COLO668 (cell line): Measurements from ENCODE around the gene TLR4.

Experiments used
- DNase-seq: peaks from one replicate; lab custom pipeline; 2025; ENCODE audit not compliant: unreplicated experiment; lab: John Stamatoyannopoulos, UW

Gene TLR4

DNA sequence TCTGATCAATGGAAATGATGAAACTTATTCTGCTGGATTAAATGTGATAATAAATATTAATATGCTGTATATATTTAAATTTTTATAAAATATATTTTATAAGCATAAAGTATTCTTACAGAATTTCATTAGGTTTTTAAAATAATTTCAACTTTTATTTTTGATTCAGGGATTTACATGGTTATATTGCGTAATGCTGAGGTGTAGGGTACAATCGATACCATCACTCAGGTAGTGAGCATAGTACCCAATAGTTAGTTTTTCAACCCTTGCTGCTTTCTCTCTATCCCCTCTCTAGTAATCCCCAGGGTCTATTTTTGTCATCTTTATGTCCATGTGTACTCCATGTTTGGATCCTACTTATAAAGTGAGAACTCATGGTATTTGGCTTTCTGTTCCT lies 5.7 kb downstream of the TLR4 start:
- no peak for DNase-seq

GRCh38 chr9:117714282-117714681 lies 10.1 kb downstream of the TLR4 start:
- DNase-seq: no peak

DNA sequence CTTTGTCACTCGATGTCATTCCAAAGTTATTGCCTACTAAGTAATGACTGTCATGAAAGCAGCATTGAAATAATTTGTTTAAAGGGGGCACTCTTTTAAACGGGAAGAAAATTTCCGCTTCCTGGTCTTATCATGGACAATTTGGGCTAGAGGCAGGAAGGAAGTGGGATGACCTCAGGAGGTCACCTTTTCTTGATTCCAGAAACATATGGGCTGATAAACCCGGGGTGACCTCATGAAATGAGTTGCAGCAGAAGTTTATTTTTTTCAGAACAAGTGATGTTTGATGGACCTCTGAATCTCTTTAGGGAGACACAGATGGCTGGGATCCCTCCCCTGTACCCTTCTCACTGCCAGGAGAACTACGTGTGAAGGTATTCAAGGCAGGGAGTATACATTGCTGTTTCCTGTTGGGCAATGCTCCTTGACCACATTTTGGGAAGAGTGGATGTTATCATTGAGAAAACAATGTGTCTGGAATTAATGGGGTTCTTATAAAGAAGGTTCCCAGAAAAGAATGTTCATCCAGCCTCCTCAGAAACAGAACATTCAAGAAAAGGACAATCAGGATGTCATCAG lies 11.3 kb downstream of the TLR4 start:
- no peak for DNase-seq

DNA sequence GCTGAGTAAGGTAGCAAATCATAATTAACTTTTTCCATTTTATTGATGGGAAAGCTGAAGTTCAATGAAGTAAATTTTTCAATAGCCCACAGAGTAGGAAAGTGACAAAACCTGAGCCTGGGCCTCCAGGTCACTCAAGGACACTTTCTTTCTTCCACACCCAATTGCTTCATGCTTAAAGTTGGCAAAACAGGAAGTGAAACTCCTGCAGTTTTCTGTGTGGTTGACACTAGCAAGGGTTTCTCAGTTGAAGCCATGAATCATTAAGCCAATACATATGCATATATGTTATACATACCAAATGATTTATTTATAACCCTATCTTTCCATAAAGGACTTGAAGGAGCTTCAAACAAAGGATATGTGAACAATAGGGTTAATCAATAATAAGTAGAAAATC lies 13.9 kb downstream of the TLR4 start:
- DNase-seq: no peak

GRCh38 chr9:117718701-117719100 lies 14.5 kb downstream of the TLR4 start:
- DNase-seq: no peak

- no peak for DNase-seq
Observed at GRCh38 chr9:117719161-117719920, 15.1 kb downstream of the TLR4 start.

GRCh38 chr9:117720066-117720465 lies 15.9 kb downstream of the TLR4 start:
- no peak for DNase-seq

GRCh38 chr9:117720555-117720954 lies 16.4 kb downstream of the TLR4 start:
- DNase-seq: no peak

- no peak for DNase-seq
Observed at GRCh38 chr9:117720987-117721386, 16.8 kb downstream of the TLR4 start.

GRCh38 chr9:117722108-117722761 lies 18.0 kb downstream of the TLR4 start:
- no peak for DNase-seq

DNA sequence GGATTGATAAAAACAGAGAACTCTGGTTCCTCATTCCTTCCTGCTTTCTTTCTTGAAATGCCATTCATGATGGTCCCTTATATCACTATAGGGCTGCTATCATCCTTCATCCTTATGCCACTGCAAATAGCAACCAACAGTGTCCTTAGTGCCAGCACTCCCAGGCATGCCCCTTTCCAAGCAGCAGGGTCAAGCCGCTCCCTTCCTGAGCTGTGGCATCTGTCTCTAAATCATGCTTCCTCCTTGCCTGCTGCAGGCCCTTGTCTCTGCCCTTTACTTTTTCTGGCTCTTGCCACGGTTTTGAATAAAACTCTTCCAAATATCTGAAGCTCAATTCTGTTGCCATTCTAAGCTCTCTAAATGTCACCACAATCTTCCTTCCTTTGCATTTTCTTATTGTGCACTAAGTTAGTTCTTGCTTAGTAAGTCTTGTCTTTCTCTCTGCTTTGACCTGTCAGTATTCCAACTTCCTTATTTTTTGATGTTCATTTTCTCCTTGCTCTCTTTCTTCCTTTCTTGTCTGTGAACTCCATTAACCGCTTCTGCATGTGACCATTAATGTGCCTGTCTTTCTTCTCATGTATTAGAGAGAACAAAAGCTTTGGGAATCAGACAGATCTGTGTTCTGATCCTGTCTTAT lies 19.9 kb downstream of the TLR4 start:
- no peak for DNase-seq

- no peak for DNase-seq
Observed at GRCh38 chr9:117725426-117725887, 21.3 kb downstream of the TLR4 start.

DNA sequence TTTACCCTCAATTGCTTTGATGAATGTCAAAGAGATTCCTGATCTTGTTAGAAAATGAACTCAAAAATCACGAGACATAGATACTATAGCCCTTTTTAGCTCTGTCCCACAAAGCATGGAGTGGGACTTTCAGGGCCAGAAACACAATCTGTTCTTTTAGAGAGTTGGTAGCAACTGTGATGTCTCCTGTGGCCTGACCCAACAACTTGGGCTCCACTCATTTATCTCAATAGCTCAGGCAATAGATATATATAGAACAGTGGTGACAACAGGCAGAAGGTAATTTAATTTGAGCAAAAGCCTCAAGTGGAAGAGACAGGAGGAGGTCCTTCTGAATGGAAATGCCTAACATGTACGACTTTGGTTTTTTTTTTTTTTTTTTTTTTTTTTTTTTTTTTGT lies 25.2 kb downstream of the TLR4 start:
- DNase-seq: no peak

DNA sequence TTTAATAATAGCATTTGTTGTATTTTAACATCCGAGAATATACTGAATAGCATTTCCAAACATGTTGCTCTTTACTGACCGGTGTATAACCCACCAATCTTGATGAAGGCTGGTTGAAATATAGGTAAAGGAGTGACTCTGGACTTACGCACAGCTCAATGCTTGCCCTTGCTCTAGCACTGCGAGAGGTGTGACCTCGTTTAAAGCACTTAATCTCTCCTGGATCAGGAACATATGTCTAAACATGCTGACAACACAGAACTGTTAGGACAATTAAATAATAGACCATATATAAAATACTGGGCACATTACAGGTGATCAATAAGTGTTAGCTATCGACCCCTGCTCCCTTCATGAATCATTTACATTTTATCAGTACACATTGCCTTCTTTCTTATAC lies 28.3 kb downstream of the TLR4 start:
- no peak for DNase-seq

DNA sequence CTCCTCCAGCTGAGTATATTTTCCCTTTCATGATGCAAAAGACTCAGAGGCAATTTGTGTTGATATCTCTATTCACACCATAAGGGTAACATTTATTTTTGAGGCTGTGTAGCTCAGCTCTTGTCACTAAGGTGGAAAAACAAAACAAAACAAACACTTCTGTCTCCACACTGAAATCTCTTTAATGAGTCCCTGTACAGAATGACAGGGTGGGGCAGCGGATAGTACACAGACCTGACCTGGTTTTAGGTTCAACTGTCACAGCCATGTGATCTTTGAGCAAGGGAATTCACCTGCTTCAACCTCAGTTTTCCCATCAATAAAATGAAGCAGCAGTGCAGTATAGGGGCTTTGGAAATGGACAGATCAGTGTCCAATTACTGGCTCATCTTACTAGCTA lies 29.3 kb downstream of the TLR4 start:
- peak; percentile 26 for DNase-seq

DNA sequence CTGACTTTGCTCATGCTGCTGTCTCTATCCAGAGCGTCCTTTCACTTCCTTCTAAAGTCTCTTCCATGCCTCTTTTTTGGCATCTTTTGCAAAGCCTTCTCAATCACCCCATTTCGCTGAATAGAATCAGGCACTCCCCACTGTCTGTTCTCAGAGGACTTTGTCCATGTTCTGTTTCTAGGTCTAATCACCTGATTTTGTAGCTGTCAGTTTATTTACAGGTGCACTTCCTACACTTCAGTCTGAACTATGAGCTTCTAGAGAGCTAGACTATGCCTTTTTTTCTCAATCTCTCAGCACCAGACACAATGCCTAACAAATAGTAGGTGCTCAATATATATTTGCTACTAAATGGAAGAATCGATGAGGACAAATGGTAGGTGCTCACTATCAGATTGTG lies 29.9 kb downstream of the TLR4 start:
- DNase-seq: no peak

DNA sequence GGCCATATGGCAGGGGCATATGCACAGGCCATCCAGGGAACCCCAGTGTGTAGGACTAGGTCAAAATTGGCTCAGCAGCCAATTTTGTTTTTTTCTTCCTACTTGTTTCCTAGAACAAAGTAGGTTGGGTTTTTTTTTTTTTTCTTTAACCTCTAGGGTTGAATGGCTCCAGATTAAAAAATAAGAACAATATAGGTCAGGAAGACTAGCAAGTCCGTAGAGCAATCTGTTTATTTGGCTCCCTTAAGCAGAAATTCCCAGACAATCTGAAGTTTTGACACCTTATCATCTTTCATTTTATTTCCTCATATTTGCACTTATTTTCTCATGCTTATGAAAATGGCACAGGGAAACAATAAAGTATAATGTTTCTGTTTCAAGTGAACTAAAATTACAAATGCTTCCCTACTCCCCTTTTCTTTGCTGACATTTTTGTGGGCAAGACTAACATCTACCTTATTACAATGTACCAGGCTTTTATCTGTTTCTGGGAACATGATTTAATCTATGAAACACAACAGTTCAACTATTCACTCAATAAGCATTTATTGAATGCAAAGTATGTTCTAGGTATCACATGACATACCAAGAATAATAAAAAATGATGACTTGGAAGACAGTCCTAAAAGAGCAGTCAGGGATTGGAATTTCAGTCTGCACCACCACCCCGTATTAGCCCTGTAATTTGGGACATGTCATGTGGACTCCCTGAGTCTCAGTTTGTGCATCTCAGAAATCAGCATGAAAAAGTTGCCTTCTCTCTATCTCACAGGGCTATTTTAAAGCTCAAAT lies 30.5 kb downstream of the TLR4 start:
- DNase-seq: no peak

DNA sequence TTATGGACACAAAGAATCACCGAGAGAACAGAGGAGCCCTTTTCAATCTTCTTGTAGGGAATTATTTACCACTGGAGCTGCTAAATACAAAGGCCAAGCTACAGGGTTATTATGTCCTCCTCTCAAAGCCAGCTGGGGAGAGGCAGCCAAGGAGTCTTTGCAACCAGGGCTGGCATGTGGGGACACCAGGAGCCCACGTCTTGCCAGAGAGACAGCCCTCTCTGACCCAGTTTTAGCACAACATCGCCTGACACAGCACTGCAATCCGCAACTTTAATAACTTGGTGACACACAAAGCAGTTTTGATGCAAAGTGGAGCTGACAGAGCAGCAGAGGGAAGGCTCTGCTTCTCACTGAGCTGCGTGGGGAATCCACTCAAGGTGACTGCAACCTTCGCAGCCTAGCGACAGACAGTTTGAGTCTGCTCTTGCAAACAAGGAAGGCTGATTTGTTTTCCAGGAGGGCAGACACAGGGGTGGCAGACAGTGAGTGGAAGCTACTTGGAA lies 33.6 kb downstream of the TLR4 start:
- DNase-seq: no peak

DNA sequence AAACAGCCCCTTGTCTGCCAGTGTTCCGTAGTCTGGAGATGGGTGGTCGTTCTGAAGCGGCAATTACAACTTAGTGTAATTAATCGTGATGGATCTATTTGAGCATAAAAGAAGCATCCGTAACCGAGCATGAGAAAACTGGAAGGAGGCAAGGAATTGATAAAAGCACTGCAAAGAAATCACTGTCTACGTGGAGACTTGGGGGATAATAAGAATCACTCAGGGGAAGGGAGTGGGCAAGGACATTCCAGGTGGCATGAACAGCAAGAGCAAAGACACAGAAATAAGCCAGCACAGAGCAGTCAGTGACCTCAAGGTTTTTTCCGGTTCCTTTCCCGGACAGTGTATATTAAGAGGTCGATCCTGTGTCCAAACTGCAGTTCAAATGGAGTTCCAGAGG lies 35.0 kb downstream of the TLR4 start:
- no peak for DNase-seq

- DNase-seq: no peak
Observed at GRCh38 chr9:117739624-117740347, 35.6 kb downstream of the TLR4 start.
